Measurements from ENCODE around the gene TRIM69.
"Not testable (repeated sequence)": the region's sequence is repeated elsewhere in the genome, so short reads cannot be mapped to it uniquely, and the experiment has no call there.

Gene TRIM69

GRCh38 chr15:44779761-44780160, 43.4 kb downstream of the TRIM69 start:
- Mint-ChIP-seq H3K36me3 (ENCODE audit: insufficient read depth) (peaks cover 7% of the 10 kb centered on the region), H3K27ac (ENCODE audit: low read depth) (no peak overlapping the region), H3K4me3 (no peak overlapping the region), H3K9me3 (no peaks in the 10 kb centered on the region), H3K27me3 (no peaks in the 10 kb centered on the region), H3K4me1 (peaks cover 7% of the 10 kb centered on the region)
- no peak for ATAC-seq (replicated peaks; ENCODE audit: extremely low read depth, poor library complexity, severe bottlenecking)
- DNase-seq (ENCODE audit: low spot score in 2 of 2), result no peak

- no peaks in the 10 kb centered on the region for H3K9me3 Mint-ChIP-seq
- peaks cover 7% of the 10 kb centered on the region for H3K4me1 Mint-ChIP-seq
- no peaks in the 10 kb centered on the region for H3K27me3 Mint-ChIP-seq
- H3K27ac Mint-ChIP-seq (ENCODE audit: low read depth), result no peak overlapping the region
- ATAC-seq (replicated peaks; ENCODE audit: extremely low read depth, poor library complexity, severe bottlenecking), result no peak
- peaks cover 7% of the 10 kb centered on the region for H3K36me3 Mint-ChIP-seq (ENCODE audit: insufficient read depth)
- no peak overlapping the region for H3K4me3 Mint-ChIP-seq
- no peak for DNase-seq (ENCODE audit: low spot score in 2 of 2)
Measured at GRCh38 chr15:44780608-44781007, 44.3 kb downstream of the TRIM69 start.

DNA sequence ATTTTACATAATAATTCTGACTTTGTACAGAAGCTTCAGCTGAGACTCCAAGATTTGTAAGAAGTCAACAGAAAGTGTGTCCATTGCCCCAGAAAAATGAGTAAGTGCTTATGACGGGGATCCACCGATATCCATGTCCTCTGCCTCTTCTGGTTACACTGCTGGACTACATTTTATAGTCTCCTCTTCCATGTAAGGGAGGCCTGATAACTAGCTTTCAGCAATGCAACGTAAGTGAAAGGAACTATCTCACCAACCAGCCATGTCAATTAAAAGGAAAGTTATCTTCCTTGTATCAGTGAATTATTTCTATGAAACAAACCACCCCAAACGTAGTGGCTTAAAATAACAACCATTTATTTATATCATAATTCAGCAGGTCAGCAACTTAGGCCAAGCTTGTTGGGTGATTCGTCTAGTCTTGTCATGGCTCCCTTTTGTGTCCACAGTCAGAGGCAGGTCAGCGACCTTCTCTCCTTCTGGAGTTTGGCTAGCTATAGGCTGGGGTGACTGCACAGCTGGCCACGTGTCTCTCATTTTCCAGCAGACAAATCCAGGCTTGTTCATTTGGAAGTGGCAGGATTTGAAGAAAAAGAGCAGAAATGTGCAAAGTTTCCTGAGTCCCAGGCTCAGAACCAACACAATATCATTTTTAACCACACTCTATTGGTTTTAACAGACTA, 44.9 kb downstream of the TRIM69 start:
- H3K27ac Mint-ChIP-seq (ENCODE audit: low read depth), result no peak overlapping the region
- peaks cover 7% of the 10 kb centered on the region for H3K36me3 Mint-ChIP-seq (ENCODE audit: insufficient read depth)
- no peak overlapping the region for H3K4me3 Mint-ChIP-seq

DNA sequence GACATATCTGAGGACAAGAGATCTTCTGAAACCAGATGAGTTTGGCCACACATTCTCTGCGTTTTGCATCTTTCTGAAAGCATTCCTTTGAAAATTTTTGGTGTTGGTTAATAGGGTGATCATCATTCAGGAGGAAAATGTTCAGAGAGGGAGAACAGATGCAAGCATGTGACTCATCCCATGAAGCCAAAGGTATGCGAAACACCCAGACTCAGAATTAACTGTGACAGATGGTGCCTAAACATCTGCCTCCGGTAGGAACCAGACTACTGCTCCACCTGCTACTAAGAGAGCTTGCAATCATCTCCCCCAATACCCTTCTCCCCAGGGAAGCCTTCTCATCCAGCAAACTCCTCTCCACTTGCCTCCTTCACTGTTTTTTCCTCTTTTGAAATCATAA, 46.2 kb downstream of the TRIM69 start:
- H3K27ac Mint-ChIP-seq (ENCODE audit: low read depth), result no peak overlapping the region
- H3K36me3 Mint-ChIP-seq (ENCODE audit: insufficient read depth), result peaks cover 7% of the 10 kb centered on the region
- ATAC-seq (replicated peaks; ENCODE audit: extremely low read depth, poor library complexity, severe bottlenecking) (no peak), DNase-seq (ENCODE audit: low spot score in 2 of 2) (no peak)
- H3K27me3 Mint-ChIP-seq, result no peaks in the 10 kb centered on the region
- H3K4me3 Mint-ChIP-seq, result no peak overlapping the region
- H3K4me1 Mint-ChIP-seq, result peaks cover 7% of the 10 kb centered on the region
- no peaks in the 10 kb centered on the region for H3K9me3 Mint-ChIP-seq

More for the DNA sequence above, 44.9 kb downstream of the TRIM69 start:
- no peaks in the 10 kb centered on the region for H3K27me3 Mint-ChIP-seq
- DNase-seq (ENCODE audit: low spot score in 2 of 2), result no peak
- ATAC-seq (replicated peaks; ENCODE audit: extremely low read depth, poor library complexity, severe bottlenecking), result no peak
- H3K9me3 Mint-ChIP-seq, result no peaks in the 10 kb centered on the region
- peaks cover 7% of the 10 kb centered on the region for H3K4me1 Mint-ChIP-seq

GRCh38 chr15:44784918-44785274, 48.6 kb downstream of the TRIM69 start:
- H3K27me3 Mint-ChIP-seq; H3K36me3 Mint-ChIP-seq (ENCODE audit: insufficient read depth); DNase-seq (ENCODE audit: low spot score in 2 of 2); ATAC-seq (replicated peaks; ENCODE audit: extremely low read depth, poor library complexity, severe bottlenecking); H3K9me3 Mint-ChIP-seq: not testable (repeated sequence)
- H3K4me3 Mint-ChIP-seq, result peak overlapping the region; percentile 95
- peaks cover 15% of the 10 kb centered on the region for H3K4me1 Mint-ChIP-seq
- peak overlapping the region; percentile 99 for H3K27ac Mint-ChIP-seq (ENCODE audit: low read depth)

DNA sequence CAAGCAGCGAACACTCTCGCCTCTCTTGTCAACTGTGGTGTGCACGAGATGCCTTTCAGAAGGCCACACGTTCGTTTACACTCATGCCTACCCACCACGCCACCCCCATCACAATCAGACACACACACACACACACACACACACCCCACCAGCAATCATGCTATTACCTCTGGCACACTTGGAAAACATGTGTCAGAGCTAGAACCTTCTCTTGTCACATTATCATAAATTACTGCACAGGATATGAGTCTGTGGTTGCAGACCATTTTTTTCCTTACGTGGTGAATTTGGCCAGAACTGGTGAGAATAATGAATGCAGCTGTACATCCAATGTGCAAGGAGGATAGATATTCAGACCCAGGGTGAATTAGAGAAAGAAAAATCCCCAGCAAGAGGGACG, 52.4 kb downstream of the TRIM69 start:
- H3K4me1 Mint-ChIP-seq, result peaks cover 15% of the 10 kb centered on the region
- peak; percentile 17 for ATAC-seq (replicated peaks; ENCODE audit: extremely low read depth, poor library complexity, severe bottlenecking)
- no peak overlapping the region for H3K4me3 Mint-ChIP-seq
- no peaks in the 10 kb centered on the region for H3K27me3 Mint-ChIP-seq
- H3K27ac Mint-ChIP-seq (ENCODE audit: low read depth), result no peak overlapping the region
- peaks cover 7% of the 10 kb centered on the region for H3K36me3 Mint-ChIP-seq (ENCODE audit: insufficient read depth)
- DNase-seq (ENCODE audit: low spot score in 2 of 2), result no peak
- H3K9me3 Mint-ChIP-seq, result no peaks in the 10 kb centered on the region

DNA sequence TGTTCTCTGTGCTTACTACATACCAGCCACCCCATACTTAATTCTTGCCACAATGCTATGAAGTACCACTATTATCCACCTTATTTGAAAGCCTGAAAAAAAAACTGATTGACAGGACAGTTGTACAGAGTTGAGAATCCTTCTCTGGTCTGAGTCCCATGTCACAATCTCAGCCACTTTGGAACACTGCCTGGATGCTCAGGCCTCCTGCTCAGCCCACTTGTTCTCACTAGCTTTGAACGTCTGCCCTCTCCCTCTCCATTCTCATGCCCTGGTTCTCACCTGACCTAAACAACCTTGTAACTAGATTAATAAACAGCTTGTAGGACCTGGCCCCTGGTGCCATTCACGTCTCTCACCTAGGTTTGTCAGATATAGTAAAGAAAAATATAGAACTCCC, 53.9 kb downstream of the TRIM69 start:
- no peak for ATAC-seq (replicated peaks; ENCODE audit: extremely low read depth, poor library complexity, severe bottlenecking)
- no peaks in the 10 kb centered on the region for H3K27me3 Mint-ChIP-seq
- no peak for DNase-seq (ENCODE audit: low spot score in 2 of 2)
- H3K9me3 Mint-ChIP-seq, result no peaks in the 10 kb centered on the region
- H3K27ac Mint-ChIP-seq (ENCODE audit: low read depth), result no peak overlapping the region
- no peak overlapping the region for H3K4me3 Mint-ChIP-seq
- H3K36me3 Mint-ChIP-seq (ENCODE audit: insufficient read depth), result no peaks in the 10 kb centered on the region
- peaks cover 8% of the 10 kb centered on the region for H3K4me1 Mint-ChIP-seq

DNA sequence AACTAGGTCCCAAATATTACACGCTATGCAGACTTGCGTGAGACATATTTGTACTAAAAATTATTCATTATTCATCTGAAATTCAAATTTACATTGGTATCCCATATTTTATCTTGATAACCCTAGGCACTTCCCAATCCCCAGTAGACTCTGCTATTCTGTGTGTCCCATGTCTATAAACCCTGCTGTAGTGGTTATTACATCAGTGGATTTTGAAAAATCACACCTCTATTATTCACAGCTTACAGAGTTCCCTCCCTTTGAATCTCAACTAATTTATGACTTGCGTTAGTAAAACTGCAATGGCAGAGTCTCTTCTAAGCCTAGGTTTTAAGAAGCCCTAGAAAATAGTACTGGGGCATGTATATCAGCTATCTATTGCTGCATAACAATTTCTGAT, 54.3 kb downstream of the TRIM69 start:
- no peak overlapping the region for H3K27ac Mint-ChIP-seq (ENCODE audit: low read depth)
- peaks cover 8% of the 10 kb centered on the region for H3K4me1 Mint-ChIP-seq
- no peaks in the 10 kb centered on the region for H3K36me3 Mint-ChIP-seq (ENCODE audit: insufficient read depth)
- H3K27me3 Mint-ChIP-seq, result no peaks in the 10 kb centered on the region
- no peak for ATAC-seq (replicated peaks; ENCODE audit: extremely low read depth, poor library complexity, severe bottlenecking)
- no peaks in the 10 kb centered on the region for H3K9me3 Mint-ChIP-seq
- H3K4me3 Mint-ChIP-seq, result no peak overlapping the region
- no peak for DNase-seq (ENCODE audit: low spot score in 2 of 2)

- H3K9me3 Mint-ChIP-seq, result no peaks in the 10 kb centered on the region
- H3K4me1 Mint-ChIP-seq, result peaks cover 8% of the 10 kb centered on the region
- H3K27ac Mint-ChIP-seq (ENCODE audit: low read depth), result no peak overlapping the region
- H3K4me3 Mint-ChIP-seq, result no peak overlapping the region
- no peaks in the 10 kb centered on the region for H3K27me3 Mint-ChIP-seq
- no peak for ATAC-seq (replicated peaks; ENCODE audit: extremely low read depth, poor library complexity, severe bottlenecking)
- no peak for DNase-seq (ENCODE audit: low spot score in 2 of 2)
- no peaks in the 10 kb centered on the region for H3K36me3 Mint-ChIP-seq (ENCODE audit: insufficient read depth)
Measured at GRCh38 chr15:44792715-44793114, 56.4 kb downstream of the TRIM69 start.

DNA sequence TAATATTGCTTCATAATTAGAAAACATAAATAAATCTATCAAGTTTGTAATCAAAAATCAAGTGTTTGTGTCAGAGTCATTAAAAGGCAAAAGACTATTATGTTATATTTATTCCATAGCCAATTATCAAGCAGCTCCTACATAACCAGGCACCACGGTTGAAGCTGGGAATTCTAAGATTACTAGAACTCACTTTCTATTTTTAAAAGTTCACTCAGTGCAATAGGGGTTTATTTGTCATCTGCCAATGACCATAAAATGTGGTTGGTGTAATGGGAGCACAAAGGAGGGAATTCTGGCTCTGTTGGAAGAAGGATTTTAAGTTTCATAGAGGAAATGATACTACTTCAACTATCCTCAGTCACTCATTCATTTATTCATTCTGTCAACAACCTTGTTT, 57.7 kb downstream of the TRIM69 start:
- ATAC-seq (replicated peaks; ENCODE audit: extremely low read depth, poor library complexity, severe bottlenecking) (no peak), DNase-seq (ENCODE audit: low spot score in 2 of 2) (no peak)
- Mint-ChIP-seq H3K9me3 (no peaks in the 10 kb centered on the region), H3K27ac (ENCODE audit: low read depth) (no peak overlapping the region), H3K27me3 (no peaks in the 10 kb centered on the region), H3K4me1 (peaks cover under 1% of the 10 kb centered on the region), H3K4me3 (no peak overlapping the region), H3K36me3 (ENCODE audit: insufficient read depth) (no peaks in the 10 kb centered on the region)

DNA sequence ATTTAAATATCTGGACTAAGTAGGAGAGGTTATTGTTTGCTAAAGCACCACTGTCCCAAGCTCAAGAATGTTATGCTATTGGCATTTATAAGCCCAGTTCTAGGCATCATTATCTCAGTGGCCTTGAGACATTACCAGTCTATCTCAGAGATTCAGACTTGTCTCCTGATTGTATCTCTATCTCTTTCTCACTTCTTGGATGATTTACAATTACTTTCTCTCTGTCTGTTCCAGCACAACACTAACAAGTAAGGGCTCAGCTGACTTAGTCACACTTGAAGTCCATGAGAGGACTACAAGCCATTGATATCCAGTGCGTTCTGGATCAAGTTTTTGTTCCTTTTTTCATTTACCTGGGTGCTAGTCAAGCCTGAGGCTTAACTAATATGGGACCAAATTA, 60.2 kb downstream of the TRIM69 start:
- H3K4me3 Mint-ChIP-seq, result no peak overlapping the region
- ATAC-seq (replicated peaks; ENCODE audit: extremely low read depth, poor library complexity, severe bottlenecking) (no peak), DNase-seq (ENCODE audit: low spot score in 2 of 2) (no peak)
- no peak overlapping the region for H3K27ac Mint-ChIP-seq (ENCODE audit: low read depth)
- no peaks in the 10 kb centered on the region for H3K27me3 Mint-ChIP-seq
- H3K4me1 Mint-ChIP-seq, result no peaks in the 10 kb centered on the region
- H3K36me3 Mint-ChIP-seq (ENCODE audit: insufficient read depth), result no peaks in the 10 kb centered on the region
- no peaks in the 10 kb centered on the region for H3K9me3 Mint-ChIP-seq

DNA sequence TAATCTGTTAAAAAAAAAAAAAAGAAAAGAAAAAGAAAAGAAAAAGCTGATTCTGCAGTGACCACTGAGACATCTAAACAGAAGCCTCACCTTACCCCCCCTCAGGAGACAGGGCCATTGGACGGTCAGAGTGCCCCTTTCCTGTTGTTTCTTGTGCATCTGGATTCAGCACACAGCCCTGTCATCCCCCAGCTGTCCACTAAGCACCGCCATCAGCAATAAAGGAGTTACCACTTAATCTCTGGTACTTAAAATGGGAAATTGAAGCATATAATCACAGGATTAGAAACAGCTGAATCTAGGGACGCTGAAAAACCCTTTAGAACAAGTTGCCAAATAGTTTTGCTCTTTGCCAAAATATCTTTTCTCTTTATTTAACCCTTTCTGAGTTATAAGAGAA, 62.5 kb downstream of the TRIM69 start:
- Mint-ChIP-seq H3K27me3 (no peaks in the 10 kb centered on the region), H3K4me3 (no peak overlapping the region), H3K36me3 (ENCODE audit: insufficient read depth) (no peaks in the 10 kb centered on the region), H3K4me1 (no peaks in the 10 kb centered on the region), H3K27ac (ENCODE audit: low read depth) (no peak overlapping the region), H3K9me3 (no peaks in the 10 kb centered on the region)
- DNase-seq (ENCODE audit: low spot score in 2 of 2), result no peak
- ATAC-seq (replicated peaks; ENCODE audit: extremely low read depth, poor library complexity, severe bottlenecking), result no peak

- Mint-ChIP-seq H3K27me3 (no peaks in the 10 kb centered on the region), H3K4me1 (no peaks in the 10 kb centered on the region), H3K4me3 (no peak overlapping the region), H3K9me3 (no peaks in the 10 kb centered on the region), H3K27ac (ENCODE audit: low read depth) (no peak overlapping the region), H3K36me3 (ENCODE audit: insufficient read depth) (no peaks in the 10 kb centered on the region)
- ATAC-seq (replicated peaks; ENCODE audit: extremely low read depth, poor library complexity, severe bottlenecking), result no peak
- DNase-seq (ENCODE audit: low spot score in 2 of 2), result no peak
Measured at GRCh38 chr15:44801364-44801763, 65.0 kb downstream of the TRIM69 start.

- Mint-ChIP-seq H3K27ac (ENCODE audit: low read depth) (no peak overlapping the region), H3K4me1 (no peaks in the 10 kb centered on the region), H3K27me3 (no peaks in the 10 kb centered on the region), H3K9me3 (no peaks in the 10 kb centered on the region), H3K36me3 (ENCODE audit: insufficient read depth) (no peaks in the 10 kb centered on the region), H3K4me3 (no peak overlapping the region)
- DNase-seq (ENCODE audit: low spot score in 2 of 2) (no peak), ATAC-seq (replicated peaks; ENCODE audit: extremely low read depth, poor library complexity, severe bottlenecking) (no peak)
Measured at GRCh38 chr15:44801797-44802196, 65.5 kb downstream of the TRIM69 start.

All from central memory CD8-positive, alpha-beta T cell (primary cell).